ENCODE results near the gene ETHE1.

DNA sequence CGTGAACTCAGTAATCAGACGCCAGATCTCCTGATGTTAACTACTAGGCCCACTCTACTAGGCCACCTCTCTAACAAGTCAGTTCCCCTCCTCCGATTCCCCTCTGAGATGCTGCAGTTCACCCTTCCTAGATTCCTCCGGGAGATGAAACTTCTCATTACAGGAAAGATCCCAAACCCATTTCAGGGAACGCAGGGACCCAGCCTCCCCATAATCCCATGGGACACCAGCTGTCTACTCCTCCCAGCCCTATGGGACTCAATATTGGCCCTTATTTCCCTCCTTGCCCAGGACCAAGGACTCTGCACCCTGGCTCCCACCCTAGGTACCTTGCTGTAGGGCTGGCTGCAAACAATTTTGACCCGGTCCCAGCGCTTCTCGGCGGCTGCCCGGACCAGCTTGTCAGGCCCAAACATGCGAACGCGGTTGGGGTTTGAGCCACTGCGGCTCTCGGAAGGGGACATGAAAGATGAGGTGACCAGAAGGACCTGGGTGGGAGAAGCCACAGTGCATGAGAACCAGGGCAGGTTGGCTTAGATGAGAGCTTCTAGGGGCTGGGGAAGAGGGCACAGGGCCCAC lies 27.4 kb upstream of the ETHE1 start:
- TF ChIP-seq CTCF (IDR thresholded peaks at IDR 0.05), result no peak
- no peak for TF ChIP-seq POLR2A (IDR thresholded peaks at IDR 0.05)
